HG03280 (cell line): ENCODE results near the gene TBL3.
"Not testable (repeated sequence)": the region's sequence is repeated elsewhere in the genome, so short reads cannot be mapped to it uniquely, and the experiment has no call there.

Experiments
- ATAC-seq: cut with Tn5 transposase; IDR thresholded peaks from one replicate; pipeline ENCODE4 v1.9.1; 2021; ENCODE audit warnings: mild to moderate bottlenecking, moderate library complexity; ENCODE audit not compliant: unreplicated experiment

TBL3 gene

DNA sequence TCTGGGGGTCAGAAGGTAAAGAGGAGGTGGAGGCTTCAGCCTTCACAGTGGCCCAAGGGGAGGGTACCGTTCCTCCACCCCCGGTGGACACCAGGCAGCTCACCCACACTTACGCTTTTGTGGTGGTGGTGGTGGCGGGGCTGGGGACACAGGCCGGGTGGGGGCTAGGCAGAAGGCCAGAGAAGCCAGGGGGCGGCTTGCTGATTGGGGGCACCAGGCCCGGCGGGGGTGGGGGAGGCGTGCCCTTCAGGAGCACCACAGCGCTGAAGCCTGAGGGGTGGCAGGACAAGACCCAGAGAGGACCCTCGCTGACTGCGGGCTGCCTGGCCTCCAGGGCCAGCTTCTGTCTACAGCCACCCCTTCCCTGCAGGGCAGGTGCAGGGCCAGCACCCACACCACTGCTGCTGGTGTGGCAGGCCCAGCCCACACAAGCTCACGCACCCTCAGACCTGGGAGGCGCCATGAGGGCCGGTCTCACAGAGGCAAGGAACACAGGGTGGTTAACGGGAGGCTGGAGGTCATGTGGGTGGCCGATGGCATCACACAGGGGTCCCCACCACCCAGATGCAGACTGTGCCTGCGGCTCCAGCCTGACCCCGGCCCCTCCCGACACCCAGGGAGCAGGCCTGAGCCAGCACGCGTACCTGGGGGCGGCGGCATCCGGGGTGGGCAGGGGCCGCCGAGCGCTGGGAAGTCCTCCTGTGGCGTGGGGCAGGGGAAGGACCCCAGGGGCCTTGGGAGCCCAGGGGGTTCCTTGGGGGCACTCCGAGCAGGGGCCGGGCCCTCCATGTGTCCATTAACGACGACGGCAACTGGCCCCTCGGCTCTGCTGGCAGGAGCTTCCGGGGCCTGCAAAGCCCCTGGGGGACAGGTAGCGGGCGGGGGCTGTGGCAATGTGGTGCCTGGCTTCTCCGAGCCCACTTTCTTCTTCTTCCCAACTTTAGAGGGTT is 27.3 kb downstream of the TBL3 start:
- ATAC-seq, result no peak

GRCh38 chr16:1999866-2000514 is 28.1 kb downstream of the TBL3 start:
- no peak for ATAC-seq

GRCh38 chr16:2001035-2001434 is 29.2 kb downstream of the TBL3 start:
- ATAC-seq, result no peak

GRCh38 chr16:2001456-2002355 is 29.9 kb downstream of the TBL3 start:
- no peak for ATAC-seq

DNA sequence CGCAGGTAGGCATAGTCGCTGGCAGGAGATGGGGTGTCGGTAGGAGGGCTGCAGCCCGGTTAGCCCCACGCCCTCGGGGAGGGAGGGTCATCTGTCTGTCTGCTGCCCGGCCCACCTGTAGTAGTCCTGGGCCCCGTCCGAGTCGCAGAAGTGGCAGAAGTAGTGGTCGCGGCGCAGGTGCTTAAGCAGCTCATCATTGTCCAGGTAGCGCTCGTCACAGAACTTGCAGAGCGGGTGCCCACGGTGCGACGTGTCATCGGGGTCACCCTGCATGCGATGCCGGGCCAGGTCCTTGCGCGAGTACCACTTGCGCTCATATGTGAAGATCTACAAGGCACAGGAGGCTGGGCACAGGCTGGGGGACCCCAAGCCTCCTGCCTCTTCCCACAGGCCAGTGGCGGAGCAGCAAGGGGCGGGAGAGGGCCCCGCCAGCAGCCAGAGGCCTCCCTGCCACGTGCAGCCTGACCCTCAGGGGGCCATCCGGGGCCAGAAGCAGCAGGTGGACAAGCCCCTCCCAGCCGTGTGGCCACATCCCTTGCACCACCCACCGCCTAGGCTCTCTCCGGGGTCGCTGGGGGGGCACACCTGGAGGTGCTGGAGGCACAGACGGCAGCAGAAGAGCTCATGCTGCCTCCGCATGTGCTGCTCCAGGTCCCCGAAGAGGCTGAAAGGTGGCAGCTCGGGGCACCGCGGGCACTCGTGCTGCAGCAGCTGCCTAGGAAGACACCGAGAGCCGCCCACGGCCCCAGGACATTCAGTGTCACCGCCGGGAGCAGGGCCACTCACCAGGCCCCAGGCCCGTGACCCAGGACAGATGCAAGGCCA is 30.8 kb downstream of the TBL3 start:
- no peak for ATAC-seq

- no peak for ATAC-seq
These were observed 31.5 kb downstream of the TBL3 start for GRCh38 chr16:2003231-2003826.

GRCh38 chr16:2003827-2004641 is 32.2 kb downstream of the TBL3 start:
- peak; percentile 67 for ATAC-seq

DNA sequence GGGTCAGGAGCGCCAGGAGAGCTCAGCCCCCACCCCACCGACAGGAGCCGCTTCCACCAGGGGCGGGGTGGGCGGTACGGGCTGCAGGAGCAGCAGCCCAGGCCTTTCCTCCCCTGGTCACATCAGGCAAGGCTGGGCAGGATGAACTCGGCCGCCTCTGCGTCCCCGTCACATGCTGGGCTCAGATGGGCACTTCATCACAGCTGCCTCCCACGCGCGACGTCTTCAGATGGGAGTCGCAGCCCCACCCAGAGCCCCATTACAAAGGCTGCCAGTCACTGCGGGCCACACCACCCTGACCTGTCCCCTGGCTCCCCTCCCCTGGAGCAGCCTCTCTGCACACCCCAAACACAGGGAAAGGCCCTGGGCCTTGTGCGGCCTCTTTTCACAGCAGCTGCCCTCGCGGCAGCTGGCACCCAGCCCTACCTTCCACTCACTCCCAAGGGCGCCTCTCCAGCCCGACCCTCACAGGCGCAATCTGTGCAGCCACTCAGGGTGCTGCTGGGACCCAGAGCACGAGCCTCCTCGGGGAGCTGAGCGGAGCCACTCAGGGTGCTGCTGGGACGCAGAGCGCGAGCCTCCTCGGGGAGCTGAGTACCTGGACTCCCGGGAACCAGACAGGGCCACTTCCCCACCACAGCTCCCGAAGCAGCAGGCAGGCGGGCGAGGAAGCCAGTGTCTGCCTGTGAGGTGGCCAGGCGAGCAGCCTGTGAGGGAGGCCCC is 33.1 kb downstream of the TBL3 start:
- no peak for ATAC-seq

DNA sequence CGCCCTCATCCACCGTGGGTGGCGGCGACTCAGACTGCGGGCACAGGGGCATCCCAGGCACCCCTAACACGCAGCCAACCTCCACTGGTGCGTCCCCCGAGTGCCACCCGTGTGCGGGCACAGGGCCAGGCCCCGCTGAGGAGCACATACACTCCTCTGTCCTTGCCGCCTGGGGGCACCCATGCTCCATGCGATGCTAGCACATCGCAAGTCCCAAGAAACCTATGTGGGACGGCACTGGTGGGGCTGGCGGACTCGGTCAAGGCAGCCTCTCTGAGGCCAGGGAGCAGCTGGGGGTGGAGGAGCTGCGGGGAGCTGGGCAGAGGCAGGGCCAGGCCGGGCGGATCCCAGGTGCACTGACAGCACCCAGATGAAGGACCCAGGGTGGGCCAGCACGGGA is 33.8 kb downstream of the TBL3 start:
- no peak for ATAC-seq

DNA sequence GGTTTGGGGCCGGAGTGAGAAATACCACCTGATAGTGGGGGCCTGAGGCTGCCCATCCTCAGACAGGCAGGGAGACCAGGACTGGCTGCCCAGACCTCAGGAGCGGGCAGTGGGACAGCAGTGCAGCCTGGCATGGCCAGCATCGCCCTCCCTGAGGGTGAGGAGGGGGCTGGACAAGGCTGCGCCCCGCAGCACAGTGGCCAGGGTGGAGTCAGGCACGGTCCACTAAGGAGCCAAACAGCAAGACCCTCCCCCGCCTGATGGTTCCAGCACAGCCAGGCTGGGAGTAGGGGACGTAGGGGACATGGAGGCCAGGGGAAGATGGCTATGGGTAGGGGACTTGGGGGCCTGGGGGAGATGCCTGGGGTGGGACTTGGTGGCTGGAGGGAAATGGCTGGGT is 34.5 kb downstream of the TBL3 start:
- no peak for ATAC-seq

DNA sequence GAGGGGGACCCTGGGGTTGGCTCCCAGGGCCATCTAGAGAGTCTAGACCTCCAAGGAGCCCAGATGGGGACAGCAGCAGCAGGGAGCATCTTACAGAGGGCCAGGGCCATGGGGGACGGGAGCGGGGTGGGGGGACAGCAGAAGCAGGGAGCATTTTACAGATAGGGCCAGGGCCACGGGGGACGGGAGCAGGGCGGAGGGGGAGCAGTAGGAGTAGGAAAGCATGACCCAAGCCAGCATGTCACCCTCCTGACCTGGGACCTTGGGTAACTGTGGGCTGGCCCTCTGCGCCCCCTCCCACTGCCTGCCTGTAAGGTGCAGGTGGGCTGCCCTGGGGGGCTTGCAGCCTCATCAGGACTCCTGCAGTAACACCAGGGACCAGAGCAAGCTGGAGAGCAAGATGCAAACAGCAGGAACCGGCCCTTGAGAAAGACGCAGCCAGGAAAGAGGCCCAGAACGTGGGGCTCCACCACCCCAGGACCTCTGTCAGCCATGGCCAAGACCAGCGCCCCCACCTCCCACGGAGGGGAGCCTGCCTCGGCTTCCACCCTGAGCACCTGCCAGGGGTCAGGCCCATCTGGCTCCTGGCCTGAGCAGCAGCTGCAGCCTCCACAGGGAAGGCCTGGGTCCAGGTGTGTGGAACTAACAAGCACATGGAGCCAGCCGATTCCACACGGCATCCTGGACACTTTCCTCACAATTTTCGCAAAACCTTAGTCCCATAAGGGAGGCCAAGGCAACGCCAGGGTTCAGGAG is 35.4 kb downstream of the TBL3 start:
- no peak for ATAC-seq

- ATAC-seq, result no peak
These were observed 36.2 kb downstream of the TBL3 start for GRCh38 chr16:2008009-2008526.

DNA sequence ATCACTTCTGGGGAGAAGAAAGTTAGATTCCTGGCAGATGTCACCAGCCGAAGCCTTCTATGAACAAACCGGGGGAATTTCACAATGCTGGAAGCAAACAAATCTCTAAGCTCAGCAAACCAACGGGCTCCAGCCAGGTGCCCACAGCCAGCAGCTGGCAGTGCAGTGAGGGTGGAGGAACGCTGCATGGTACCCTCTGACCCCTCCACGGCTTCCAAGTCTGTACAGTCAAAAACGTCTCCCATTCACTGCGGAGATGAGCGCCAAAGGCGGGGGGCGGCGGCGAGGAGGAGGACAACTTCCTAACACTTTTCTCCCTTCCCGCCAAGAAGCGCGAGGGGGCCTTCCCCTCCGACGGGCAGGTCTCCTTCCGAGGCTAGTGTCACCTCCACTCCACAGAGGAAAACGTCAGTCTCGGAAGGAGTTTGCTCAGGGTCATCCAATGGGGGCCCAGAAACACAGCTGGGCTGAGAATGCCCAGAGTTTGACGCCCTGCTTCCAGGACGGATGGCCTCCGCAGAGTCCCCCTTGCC is 36.8 kb downstream of the TBL3 start:
- peak; percentile 7 for ATAC-seq

GRCh38 chr16:2009164-2009711 is 37.4 kb downstream of the TBL3 start:
- peak; percentile 36 for ATAC-seq

DNA sequence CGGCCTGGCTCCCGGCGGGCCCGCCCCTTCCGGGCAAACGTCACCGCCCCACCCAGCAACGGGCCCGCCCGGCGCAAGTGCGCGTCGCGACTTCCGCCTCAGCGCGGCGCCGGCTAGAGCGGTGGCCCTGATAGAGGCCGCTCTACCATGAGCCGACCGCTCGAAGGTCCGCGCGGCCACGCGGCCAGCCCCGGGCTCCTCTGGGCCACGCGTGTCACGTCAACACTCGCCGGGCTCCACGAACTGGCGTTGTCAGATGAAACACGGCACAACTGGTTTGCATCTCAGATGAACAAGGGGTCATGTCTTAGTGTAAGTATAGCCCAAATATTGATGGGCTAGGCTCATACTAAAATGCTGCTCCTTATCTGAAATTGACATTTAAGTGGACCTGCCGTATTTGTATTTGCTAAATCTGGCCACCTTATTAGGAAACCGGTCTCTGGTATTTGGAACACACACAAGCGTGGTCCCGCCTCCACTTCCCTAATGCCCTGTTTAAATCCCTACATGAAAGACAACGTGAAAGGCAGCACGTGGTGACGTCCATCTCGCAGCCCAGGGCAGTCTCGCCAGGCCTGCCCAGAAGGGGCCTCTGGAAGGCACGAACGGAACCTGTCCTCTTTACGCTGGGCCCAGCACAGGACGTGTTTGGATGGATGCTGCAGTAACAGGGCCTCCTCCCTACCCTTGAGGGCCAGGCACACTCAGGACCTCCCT is 38.1 kb downstream of the TBL3 start, which contains the start of gene ZNF598:
Gene ZNF598 (minus strand): TSS at position 31 of the 720 bp plus-strand sequence.
- ATAC-seq, result peak; percentile 83

GRCh38 chr16:2011726-2012125 is 39.9 kb downstream of the TBL3 start:
- ATAC-seq, result not testable (repeated sequence)
